Measurements from ENCODE around the gene A2M. TPM values are rescaled to one million over a fixed set of nuclear protein-coding genes. Genes with fewer than 3 reads are reported as not detected.

The A2M gene
- total and polyA plus RNA-seq, 4 donors = 377 to 2,674 (median 775) TPM

DNA sequence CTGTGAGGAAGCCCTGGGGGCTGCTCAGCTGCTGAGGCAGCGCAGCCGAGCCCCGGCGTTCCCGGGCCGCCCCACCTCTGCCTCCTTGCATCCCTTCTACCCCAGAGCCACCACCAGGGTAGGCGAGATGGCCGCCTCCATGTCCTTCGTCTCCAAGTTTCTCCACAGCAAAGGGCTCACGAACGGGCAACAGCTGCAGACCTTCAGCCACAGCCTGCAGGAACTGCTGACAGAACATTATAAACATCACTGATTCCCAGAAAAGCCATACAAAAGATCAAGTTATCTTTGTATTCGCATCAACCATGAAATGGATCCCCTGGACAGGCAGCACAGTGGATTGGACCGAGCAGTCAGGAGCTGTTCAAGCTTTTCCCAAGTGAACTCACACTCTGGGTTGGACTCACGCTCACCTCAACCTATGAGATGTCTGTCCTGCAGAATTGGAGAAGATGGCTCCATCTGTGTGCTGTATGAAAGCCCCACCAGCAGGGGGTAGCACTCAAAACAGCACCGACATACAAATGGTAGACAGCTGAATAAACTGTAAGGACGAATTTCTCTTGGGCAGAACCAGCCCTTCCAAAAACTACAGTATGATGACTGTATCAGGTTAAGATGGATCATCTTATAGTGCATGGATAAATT lies 19.4 kb upstream of the A2M start:
- ATAC-seq (ENCODE audit: insufficient read depth, low FRiP score) (peak; percentile 58), DNase-seq (peak; percentile 94 to 98 (median 98))
- peaks cover 0 to 3% (median 0%) of the 10 kb centered on the region in 4 donors for H3K36me3 ChIP-seq (ENCODE audit: control insufficient read depth in 4 of 4, insufficient read depth in 4 of 4, low read length in 4 of 4)
- WGBS, 2 donors = 79 to 86% methylated on average over 16 of the region's 16 CpGs
- H3K27me3 ChIP-seq (ENCODE audit: control insufficient read depth in 3 of 3, insufficient read depth in 3 of 3, low read length in 2 of 3) = no peaks in the 10 kb centered on the region
- H3K9ac ChIP-seq (ENCODE audit: insufficient read depth in 1 of 2, low read length in 2 of 2) = no peak overlapping the region
- TF ChIP-seq, protein P1, sequence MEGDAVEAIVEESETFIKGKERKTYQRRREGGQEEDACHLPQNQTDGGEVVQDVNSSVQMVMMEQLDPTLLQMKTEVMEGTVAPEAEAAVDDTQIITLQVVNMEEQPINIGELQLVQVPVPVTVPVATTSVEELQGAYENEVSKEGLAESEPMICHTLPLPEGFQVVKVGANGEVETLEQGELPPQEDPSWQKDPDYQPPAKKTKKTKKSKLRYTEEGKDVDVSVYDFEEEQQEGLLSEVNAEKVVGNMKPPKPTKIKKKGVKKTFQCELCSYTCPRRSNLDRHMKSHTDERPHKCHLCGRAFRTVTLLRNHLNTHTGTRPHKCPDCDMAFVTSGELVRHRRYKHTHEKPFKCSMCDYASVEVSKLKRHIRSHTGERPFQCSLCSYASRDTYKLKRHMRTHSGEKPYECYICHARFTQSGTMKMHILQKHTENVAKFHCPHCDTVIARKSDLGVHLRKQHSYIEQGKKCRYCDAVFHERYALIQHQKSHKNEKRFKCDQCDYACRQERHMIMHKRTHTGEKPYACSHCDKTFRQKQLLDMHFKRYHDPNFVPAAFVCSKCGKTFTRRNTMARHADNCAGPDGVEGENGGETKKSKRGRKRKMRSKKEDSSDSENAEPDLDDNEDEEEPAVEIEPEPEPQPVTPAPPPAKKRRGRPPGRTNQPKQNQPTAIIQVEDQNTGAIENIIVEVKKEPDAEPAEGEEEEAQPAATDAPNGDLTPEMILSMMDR (IDR thresholded peaks at IDR 0.05; ENCODE audit: control extremely low read depth, extremely low read depth) = no peak
- peaks cover 0 to 47% (median 0%) of the 10 kb centered on the region in 5 donors for H3K4me1 ChIP-seq (ENCODE audit: control insufficient read depth in 5 of 5, insufficient read depth in 5 of 5, low read length in 5 of 5)
- H3K9me3 ChIP-seq (ENCODE audit: control insufficient read depth in 4 of 4, insufficient read depth in 3 of 4, low read length in 3 of 4) = peaks cover 0 to 3% (median 0%) of the 10 kb centered on the region in 4 donors
- no peak overlapping the region for H3K4me3 ChIP-seq
- peak overlapping the region in 1 of 2 donors; percentile 79 for H3K27ac ChIP-seq (ENCODE audit: low read depth in 1 of 2, low read length in 1 of 2)

- DNase-seq = peak in 2 of 3 donors; percentile 92 to 94
- H3K9ac ChIP-seq (ENCODE audit: insufficient read depth in 1 of 2, low read length in 2 of 2) = no peak overlapping the region
- H3K27me3 ChIP-seq (ENCODE audit: control insufficient read depth in 3 of 3, insufficient read depth in 3 of 3, low read length in 2 of 3) = no peaks in the 10 kb centered on the region
- no peaks in the 10 kb centered on the region for H3K9me3 ChIP-seq (ENCODE audit: control insufficient read depth in 4 of 4, insufficient read depth in 3 of 4, low read length in 3 of 4)
- H3K4me1 ChIP-seq (ENCODE audit: control insufficient read depth in 5 of 5, insufficient read depth in 5 of 5, low read length in 5 of 5) = peaks cover 0 to 47% (median 0%) of the 10 kb centered on the region in 5 donors
- WGBS, 2 donors = 32 to 74% methylated on average over 1 of the region's 1 CpG
- peaks cover 0 to 3% (median 0%) of the 10 kb centered on the region in 4 donors for H3K36me3 ChIP-seq (ENCODE audit: control insufficient read depth in 4 of 4, insufficient read depth in 4 of 4, low read length in 4 of 4)
- H3K27ac ChIP-seq (ENCODE audit: low read depth in 1 of 2, low read length in 1 of 2) = no peak overlapping the region
- TF ChIP-seq, protein P1 (IDR thresholded peaks at IDR 0.05; ENCODE audit: control extremely low read depth, extremely low read depth) = no peak
- no peak for ATAC-seq (ENCODE audit: insufficient read depth, low FRiP score)
- no peak overlapping the region for H3K4me3 ChIP-seq
These were observed 17.6 kb upstream of the A2M start for GRCh38 chr12:9133216-9133916.

DNA sequence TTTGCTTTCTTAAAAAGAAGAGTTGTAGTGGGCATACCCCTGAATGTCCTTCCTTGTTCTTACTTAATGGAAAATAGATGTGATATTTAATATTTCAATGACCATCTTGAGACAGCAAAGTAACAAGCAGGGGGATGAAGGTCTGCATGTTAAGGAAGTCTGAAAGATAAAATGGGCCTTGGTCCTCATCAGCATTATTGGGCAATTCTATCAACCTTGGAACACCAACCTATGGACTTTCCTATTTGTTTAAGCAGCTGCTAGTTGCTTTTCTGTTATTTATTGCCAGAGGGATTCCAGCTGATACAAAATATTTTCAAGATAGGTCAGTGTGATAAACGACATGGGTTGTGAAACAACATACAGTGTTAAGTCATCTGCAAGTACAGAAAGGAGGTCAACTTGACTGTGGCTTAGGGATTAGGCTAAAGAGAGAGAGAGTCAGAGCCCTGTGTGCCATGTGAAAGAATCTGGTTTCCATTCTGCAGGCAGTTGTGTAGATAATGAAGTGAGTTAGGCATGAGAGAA lies 16.4 kb upstream of the A2M start:
- 53 to 73% methylated on average over 1 of the region's 1 CpG for WGBS, 2 donors
- Histone ChIP-seq H3K27ac (ENCODE audit: low read depth in 1 of 2, low read length in 1 of 2) (no peak overlapping the region), H3K27me3 (ENCODE audit: control insufficient read depth in 3 of 3, insufficient read depth in 3 of 3, low read length in 2 of 3) (no peaks in the 10 kb centered on the region), H3K36me3 (ENCODE audit: control insufficient read depth in 4 of 4, insufficient read depth in 4 of 4, low read length in 4 of 4) (peaks cover 0 to 6% (median 0%) of the 10 kb centered on the region in 4 donors), H3K9me3 (ENCODE audit: control insufficient read depth in 4 of 4, insufficient read depth in 3 of 4, low read length in 3 of 4) (no peaks in the 10 kb centered on the region), H3K9ac (ENCODE audit: insufficient read depth in 1 of 2, low read length in 2 of 2) (no peak overlapping the region), H3K4me3 (no peak overlapping the region), H3K4me1 (ENCODE audit: control insufficient read depth in 5 of 5, insufficient read depth in 5 of 5, low read length in 5 of 5) (peaks cover 0 to 47% (median 0%) of the 10 kb centered on the region in 5 donors)
- DNase-seq (peak; percentile 51 to 92 (median 88)), ATAC-seq (ENCODE audit: insufficient read depth, low FRiP score) (peak; percentile 27)
- TF ChIP-seq, protein P1 (IDR thresholded peaks at IDR 0.05; ENCODE audit: control extremely low read depth, extremely low read depth) = no peak

Data from lung (tissue), 12 donors.